Stimulated activated memory B cell treated with anti-CD40 and anti-IgM and Interleukin-4, amounts not matched to agents 10 μg/mL and 1 μg/mL and 100 μg/mL, for 72 hours (primary cell): Measurements from ENCODE around the gene TP73.
A peak's percentile ranks its signal among the peaks of the same experiment; 100 is the strongest.

ENCODE experiments used
- ATAC-seq: fragments of 150-1000 bp; cut with Tn5 transposase; 2 replicates; pipeline ENCODE4 v1.10.0; 2021
- H3K27ac Mint-ChIP-seq: one replicate; pipeline ENCODE4 v1.8.0; 2022; ENCODE audit warnings: mild to moderate bottlenecking, mixed read lengths
- H3K27me3 Mint-ChIP-seq: one replicate; pipeline ENCODE4 v1.8.0; 2022; ENCODE audit warnings: mixed read lengths
- H3K36me3 Mint-ChIP-seq: one replicate; pipeline ENCODE4 v1.8.0; 2022; ENCODE audit warnings: mixed read lengths
- H3K4me1 Mint-ChIP-seq: one replicate; pipeline ENCODE4 v1.8.0; 2022; ENCODE audit warnings: mixed read lengths
- H3K4me3 Mint-ChIP-seq: one replicate; pipeline ENCODE4 v1.8.0; 2022; ENCODE audit warnings: mild to moderate bottlenecking, moderate library complexity, mixed read lengths
- H3K9me3 Mint-ChIP-seq: one replicate; pipeline ENCODE4 v1.8.0; 2022; ENCODE audit warnings: mixed read lengths

The TP73 gene

DNA sequence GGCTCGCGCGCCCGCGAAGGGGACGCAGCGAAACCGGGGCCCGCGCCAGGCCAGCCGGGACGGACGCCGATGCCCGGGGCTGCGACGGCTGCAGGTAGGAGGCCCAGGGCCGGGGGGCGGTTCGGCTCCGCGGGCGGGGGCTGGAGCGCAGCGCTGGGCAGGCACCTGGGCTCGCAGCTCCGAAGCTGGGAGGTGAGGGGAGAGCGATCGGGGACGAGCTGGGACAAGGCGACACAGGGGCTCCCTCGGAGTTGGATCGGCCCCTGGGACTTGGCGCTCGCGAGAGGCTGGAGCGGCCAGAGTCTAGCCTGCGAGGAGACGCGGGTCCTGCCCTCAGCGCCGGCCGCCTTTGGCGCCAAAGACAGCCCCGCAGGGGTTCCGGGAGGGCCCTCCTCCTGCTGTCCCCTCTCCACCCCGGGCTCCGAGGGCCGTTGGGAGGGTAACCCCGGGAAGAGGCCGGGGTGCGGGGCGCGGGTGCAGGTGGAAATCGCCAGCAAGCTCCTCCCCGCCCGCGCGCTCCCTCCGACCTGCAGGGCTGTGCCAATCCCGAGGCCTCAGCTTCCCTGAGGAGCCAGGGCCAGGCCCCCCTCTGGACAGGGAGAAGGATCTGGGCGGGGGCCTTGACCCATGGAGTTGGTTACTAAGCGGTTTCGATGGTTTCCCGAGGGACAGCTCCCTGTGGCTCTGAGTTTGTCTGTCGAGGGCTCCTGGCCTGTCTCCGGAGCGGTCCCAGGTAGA, 401 bp downstream of the TP73 start:
- H3K27ac Mint-ChIP-seq = no peak overlapping the region
- ATAC-seq = no peak
- peaks cover 63% of the 10 kb centered on the region for H3K4me1 Mint-ChIP-seq
- H3K27me3 Mint-ChIP-seq = peaks cover 36% of the 10 kb centered on the region
- no peaks in the 10 kb centered on the region for H3K9me3 Mint-ChIP-seq
- H3K36me3 Mint-ChIP-seq = no peaks in the 10 kb centered on the region
- H3K4me3 Mint-ChIP-seq = peak overlapping the region; percentile 40

DNA sequence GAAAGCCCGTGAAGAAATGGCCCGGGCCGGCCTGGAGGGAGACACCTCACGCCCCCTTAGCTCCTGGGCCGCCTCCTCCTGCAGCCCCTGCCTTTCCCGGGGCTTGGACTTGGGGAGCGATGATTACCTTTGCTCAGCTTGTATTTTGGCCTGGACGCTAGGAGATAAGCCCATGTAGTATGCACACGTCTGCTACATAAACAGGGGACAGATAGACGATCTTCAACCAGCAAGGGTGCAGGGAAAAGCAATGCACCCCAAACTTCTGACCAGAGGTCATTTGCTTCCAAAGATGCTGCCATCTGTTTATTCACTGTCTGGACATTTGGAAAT, 936 bp downstream of the TP73 start:
- Mint-ChIP-seq H3K4me3 (peak overlapping the region; percentile 40), H3K36me3 (no peaks in the 10 kb centered on the region), H3K9me3 (no peaks in the 10 kb centered on the region), H3K4me1 (peaks cover 63% of the 10 kb centered on the region), H3K27me3 (peaks cover 41% of the 10 kb centered on the region), H3K27ac (no peak overlapping the region)
- no peak for ATAC-seq

DNA sequence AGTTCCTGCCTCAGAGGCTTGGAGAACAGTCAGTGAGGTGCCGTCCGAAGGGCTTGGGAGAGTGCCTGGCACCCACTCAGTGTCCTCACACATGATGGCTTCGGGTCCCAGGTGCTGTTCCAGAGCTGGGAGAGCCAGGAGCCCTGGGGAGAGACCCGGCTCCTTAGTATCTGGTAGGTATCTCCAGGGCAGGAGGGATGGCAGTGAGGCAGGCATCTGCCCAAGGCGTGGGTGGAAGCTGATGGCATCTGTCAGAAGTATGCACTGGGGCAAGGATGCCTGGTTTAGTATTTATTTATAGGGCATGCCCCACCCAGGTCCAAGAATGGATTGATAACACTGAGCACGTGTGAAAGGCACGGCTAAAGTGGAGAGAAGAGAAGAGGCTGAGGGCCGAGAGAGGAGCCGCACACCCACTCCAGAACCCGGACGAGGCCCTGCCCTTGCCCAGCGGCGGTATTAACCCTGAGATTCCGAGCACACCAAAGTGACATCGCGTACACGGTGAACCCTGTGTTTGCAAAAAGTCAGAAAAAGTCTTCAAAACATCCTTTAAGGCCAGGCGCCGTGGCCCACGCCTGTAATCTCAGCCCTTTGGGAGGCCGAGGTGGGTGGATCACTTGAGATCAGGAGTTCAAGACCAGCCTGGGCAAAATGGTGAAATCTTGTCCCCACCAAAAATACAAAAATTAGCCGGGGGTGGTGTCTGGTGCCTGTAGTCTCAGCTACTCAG, 2.4 kb downstream of the TP73 start:
- H3K4me3 Mint-ChIP-seq = no peak overlapping the region
- H3K27ac Mint-ChIP-seq = no peak overlapping the region
- peaks cover 51% of the 10 kb centered on the region for H3K27me3 Mint-ChIP-seq
- H3K9me3 Mint-ChIP-seq = no peaks in the 10 kb centered on the region
- peaks cover 58% of the 10 kb centered on the region for H3K4me1 Mint-ChIP-seq
- no peak for ATAC-seq
- H3K36me3 Mint-ChIP-seq = no peaks in the 10 kb centered on the region

- peaks cover 43% of the 10 kb centered on the region for H3K27me3 Mint-ChIP-seq
- H3K27ac Mint-ChIP-seq = peak overlapping the region; percentile 67
- ATAC-seq = peak; percentile 90
- peak overlapping the region; percentile 64 for H3K4me3 Mint-ChIP-seq
- peaks cover 46% of the 10 kb centered on the region for H3K4me1 Mint-ChIP-seq
- H3K9me3 Mint-ChIP-seq = no peaks in the 10 kb centered on the region
- no peaks in the 10 kb centered on the region for H3K36me3 Mint-ChIP-seq
Measured at GRCh38 chr1:3656450-3657095, 4.3 kb downstream of the TP73 start.

DNA sequence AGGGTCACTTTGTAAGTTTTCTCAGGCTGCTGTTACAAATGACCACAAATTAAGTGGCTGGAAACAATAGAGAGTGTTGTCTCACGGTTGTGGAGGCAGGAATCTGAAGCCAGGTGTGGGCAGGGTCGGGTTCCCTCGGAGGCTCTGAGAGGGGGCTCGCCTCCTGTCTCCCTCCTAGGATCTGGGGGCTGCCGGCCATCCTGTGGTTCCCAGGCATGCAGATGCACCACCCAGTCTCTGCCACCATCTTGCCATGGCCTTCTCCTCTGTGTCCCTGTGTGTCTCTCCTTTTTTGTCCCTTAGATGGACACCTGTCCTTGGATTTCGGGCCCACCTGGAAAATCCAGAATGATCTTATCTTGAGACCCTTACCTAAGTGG, 4.8 kb downstream of the TP73 start:
- Mint-ChIP-seq H3K4me3 (peak overlapping the region; percentile 64), H3K4me1 (peaks cover 46% of the 10 kb centered on the region), H3K36me3 (no peaks in the 10 kb centered on the region), H3K27ac (peak overlapping the region; percentile 67), H3K9me3 (no peaks in the 10 kb centered on the region), H3K27me3 (peaks cover 40% of the 10 kb centered on the region)
- no peak for ATAC-seq

- Mint-ChIP-seq H3K4me1 (peaks cover 46% of the 10 kb centered on the region), H3K27me3 (peaks cover 40% of the 10 kb centered on the region), H3K4me3 (no peak overlapping the region), H3K36me3 (no peaks in the 10 kb centered on the region), H3K9me3 (no peaks in the 10 kb centered on the region), H3K27ac (peak overlapping the region; percentile 67)
- no peak for ATAC-seq
Measured at GRCh38 chr1:3657578-3658230, 5.4 kb downstream of the TP73 start.

- Mint-ChIP-seq H3K4me3 (no peak overlapping the region), H3K27ac (no peak overlapping the region), H3K9me3 (no peaks in the 10 kb centered on the region), H3K4me1 (peaks cover 42% of the 10 kb centered on the region), H3K36me3 (no peaks in the 10 kb centered on the region), H3K27me3 (peaks cover 36% of the 10 kb centered on the region)
- ATAC-seq = no peak
Measured at GRCh38 chr1:3658231-3658615, 5.9 kb downstream of the TP73 start.

DNA sequence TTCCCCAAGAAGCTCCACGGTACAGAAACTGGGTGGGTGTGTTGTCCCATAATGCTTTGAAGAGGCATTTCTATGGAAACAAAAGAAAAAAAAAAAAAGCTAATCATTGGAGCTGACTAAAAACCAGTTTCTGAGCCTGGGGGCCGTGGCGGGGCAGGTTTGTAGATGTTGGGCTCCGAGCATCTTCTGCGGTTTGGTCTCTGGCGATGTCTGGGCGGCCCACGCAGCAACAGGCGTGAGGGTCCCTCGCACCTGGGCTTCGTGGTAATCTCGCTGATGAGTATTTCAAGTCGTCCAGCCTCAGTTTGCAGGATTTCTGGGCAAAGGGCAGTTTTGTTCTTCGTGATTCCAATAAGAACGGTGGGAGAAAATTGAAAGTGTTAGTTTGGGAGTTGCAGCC, 6.8 kb downstream of the TP73 start:
- ATAC-seq = no peak
- H3K4me1 Mint-ChIP-seq = peaks cover 42% of the 10 kb centered on the region
- H3K27ac Mint-ChIP-seq = no peak overlapping the region
- H3K27me3 Mint-ChIP-seq = peaks cover 27% of the 10 kb centered on the region
- no peak overlapping the region for H3K4me3 Mint-ChIP-seq
- no peaks in the 10 kb centered on the region for H3K9me3 Mint-ChIP-seq
- H3K36me3 Mint-ChIP-seq = no peaks in the 10 kb centered on the region

DNA sequence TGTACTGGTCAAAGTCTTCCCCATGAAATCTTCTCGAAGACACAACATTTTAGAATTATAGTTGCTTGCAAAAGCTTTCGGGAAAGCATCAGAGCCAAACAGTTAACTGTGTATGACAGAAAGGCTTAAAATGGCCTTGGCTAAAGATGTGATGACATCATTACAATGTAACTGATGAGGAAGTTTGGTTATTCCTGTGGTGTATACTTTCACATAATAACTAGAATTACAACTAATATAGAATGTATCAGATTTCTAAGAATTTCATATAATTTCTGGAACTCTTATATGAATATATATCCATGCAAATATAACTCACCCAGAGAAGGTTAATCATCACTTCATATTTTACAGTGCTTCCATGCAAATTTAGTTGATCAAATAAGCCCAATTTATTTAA, 8.4 kb downstream of the TP73 start:
- Mint-ChIP-seq H3K27me3 (peaks cover 18% of the 10 kb centered on the region), H3K9me3 (no peaks in the 10 kb centered on the region), H3K27ac (peak overlapping the region; percentile 22), H3K36me3 (no peaks in the 10 kb centered on the region), H3K4me3 (no peak overlapping the region), H3K4me1 (peaks cover 52% of the 10 kb centered on the region)
- ATAC-seq = no peak

DNA sequence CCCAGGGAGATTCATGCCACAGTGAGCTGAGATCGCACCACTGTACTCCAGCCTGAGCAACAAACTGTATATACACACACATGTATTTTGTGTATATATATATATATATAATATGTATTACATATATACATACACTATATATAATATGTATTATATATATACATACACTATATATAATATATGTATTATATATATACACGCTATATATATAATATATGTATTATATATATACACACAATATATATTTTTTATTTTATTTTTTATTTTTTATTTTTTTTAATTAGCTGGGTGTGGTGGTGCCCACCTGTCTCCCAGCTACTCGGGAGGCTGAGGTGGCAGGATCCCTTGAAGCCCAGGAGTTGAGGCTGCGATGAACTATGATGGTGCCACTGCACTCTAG, 9.3 kb downstream of the TP73 start:
- peaks cover 50% of the 10 kb centered on the region for H3K4me1 Mint-ChIP-seq
- no peaks in the 10 kb centered on the region for H3K36me3 Mint-ChIP-seq
- H3K4me3 Mint-ChIP-seq = no peak overlapping the region
- peaks cover 18% of the 10 kb centered on the region for H3K27me3 Mint-ChIP-seq
- H3K9me3 Mint-ChIP-seq = no peaks in the 10 kb centered on the region
- ATAC-seq = no peak
- no peak overlapping the region for H3K27ac Mint-ChIP-seq

DNA sequence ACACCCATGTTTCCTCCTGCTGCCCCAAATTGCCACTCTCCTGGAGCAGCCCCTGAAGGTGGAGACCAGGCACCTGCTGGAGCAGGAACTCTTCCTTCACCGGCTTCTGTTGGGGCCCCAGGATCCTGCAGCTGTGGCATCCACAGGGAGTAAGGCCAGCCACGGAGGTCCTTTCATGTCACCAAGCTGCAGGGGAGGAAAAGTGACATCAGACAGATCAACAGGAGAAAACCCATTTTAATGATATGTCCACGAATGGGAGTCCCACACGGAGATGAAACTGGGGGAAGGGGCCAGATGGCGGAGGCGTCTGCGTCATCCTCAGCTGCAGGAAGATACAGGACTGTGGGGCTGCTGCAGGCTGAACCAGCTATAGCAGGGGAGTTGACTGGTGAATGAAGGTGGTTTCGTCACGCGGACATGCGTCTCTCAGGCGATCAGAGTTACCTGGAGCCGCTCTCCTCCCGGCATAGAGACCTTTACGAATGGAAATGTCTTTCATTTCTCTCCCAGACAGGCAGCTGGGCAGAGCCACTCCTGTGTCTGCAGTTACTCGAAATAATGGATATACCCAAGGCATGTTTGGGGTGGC, 9.9 kb downstream of the TP73 start:
- Mint-ChIP-seq H3K4me3 (no peak overlapping the region), H3K27ac (peak overlapping the region; percentile 2), H3K36me3 (no peaks in the 10 kb centered on the region), H3K27me3 (peaks cover 18% of the 10 kb centered on the region), H3K4me1 (peaks cover 50% of the 10 kb centered on the region), H3K9me3 (no peaks in the 10 kb centered on the region)
- ATAC-seq = no peak

GRCh38 chr1:3663999-3664699, 11.8 kb downstream of the TP73 start:
- H3K27me3 Mint-ChIP-seq = peaks cover 1% of the 10 kb centered on the region
- no peaks in the 10 kb centered on the region for H3K36me3 Mint-ChIP-seq
- no peak for ATAC-seq
- peak overlapping the region; percentile 98 for H3K27ac Mint-ChIP-seq
- peak overlapping the region; percentile 69 for H3K4me3 Mint-ChIP-seq
- H3K4me1 Mint-ChIP-seq = peaks cover 52% of the 10 kb centered on the region
- H3K9me3 Mint-ChIP-seq = no peaks in the 10 kb centered on the region

DNA sequence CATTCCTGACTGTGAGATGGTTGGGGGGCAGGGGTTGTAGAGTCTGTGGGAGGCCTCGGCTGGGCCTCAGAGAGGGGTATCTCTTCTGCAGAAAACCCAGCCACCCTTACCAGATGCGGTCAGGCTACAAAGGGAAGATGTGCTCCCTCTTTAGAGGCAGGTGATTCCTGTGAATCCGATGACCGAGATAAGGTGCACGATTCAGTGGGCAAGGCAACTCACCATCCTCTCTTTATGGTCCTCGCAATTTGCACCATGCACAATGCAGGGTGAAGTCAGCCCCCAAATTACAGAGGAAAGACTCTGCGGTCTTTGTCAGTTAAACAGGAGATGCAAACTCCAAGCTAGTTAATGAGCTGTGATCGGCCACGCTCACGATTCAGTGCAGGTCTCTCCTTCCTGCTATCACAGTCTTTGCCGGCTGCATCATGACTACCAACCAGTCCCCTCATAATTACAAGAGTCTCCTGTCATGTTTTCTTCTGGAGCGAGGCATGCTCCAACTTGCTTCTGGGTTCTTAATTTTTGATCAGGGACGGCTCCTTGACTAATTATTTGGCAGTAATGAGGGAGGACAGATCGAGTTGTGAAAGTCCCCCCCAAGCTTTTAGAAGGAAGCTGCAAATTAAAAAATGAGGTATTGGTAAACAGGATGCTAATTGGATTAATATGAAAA, 12.5 kb downstream of the TP73 start:
- peak; percentile 35 for ATAC-seq
- Mint-ChIP-seq H3K36me3 (no peaks in the 10 kb centered on the region), H3K9me3 (no peaks in the 10 kb centered on the region), H3K27me3 (no peaks in the 10 kb centered on the region), H3K27ac (peak overlapping the region; percentile 98), H3K4me1 (peaks cover 56% of the 10 kb centered on the region), H3K4me3 (peak overlapping the region; percentile 69)

DNA sequence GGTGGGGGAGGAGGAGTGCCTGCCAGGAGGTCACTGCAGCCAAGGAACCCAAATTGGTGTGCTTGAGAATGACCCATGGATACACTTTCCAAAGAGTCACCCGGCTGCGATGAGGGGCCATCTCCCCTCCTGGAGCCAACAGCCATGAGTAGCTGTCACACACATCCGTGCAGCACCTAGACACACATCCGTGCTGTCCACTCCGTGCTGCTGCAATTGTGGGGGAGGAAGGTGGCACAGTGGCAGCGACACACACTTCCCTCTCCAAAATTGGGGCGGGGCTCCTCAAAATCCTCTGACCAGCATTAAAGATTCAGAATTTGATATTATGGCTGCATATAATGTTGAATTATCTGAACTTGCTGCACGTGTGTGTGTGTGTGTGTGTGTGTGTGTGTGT, 15.8 kb downstream of the TP73 start:
- Mint-ChIP-seq H3K36me3 (no peaks in the 10 kb centered on the region), H3K27me3 (no peaks in the 10 kb centered on the region), H3K9me3 (no peaks in the 10 kb centered on the region), H3K4me3 (no peak overlapping the region), H3K4me1 (peaks cover 78% of the 10 kb centered on the region), H3K27ac (peak overlapping the region; percentile 98)
- no peak for ATAC-seq
